Neural progenitor cell (in vitro differentiated cells): ENCODE results near the gene CGN. TPM values are rescaled to one million over a fixed set of nuclear protein-coding genes. Genes with fewer than 3 reads are reported as not detected.

Source experiments
- DNase-seq: peaks from one replicate; pipeline ENCODE4 v3.0.0-alpha.2; 2016; ENCODE audit warnings: low spot score
- H2AFZ ChIP-seq: fragments of 200-600 bp; sonication (generic); replicated peaks from 2 replicates; pipeline ENCODE4 v1.6.1; 2016; ENCODE audit warnings: antibody characterized with exemption
- H3F3A ChIP-seq: fragments of 200-600 bp; sonication (generic); 2 replicates; pipeline ENCODE4 v1.6.1; 2016; ENCODE audit warnings: antibody characterized with exemption, low read depth
- H3K27ac ChIP-seq: fragments of 200-600 bp; sonication (generic); 2 replicates; pipeline ENCODE4 v1.5.1; 2016; ENCODE audit warnings: mild to moderate bottlenecking
- H3K27me3 ChIP-seq: fragments of 200-600 bp; sonication (generic); 2 replicates; pipeline ENCODE4 v1.6.1; 2016; ENCODE audit warnings: mild to moderate bottlenecking, moderate library complexity
- H3K36me3 ChIP-seq: fragments of 200-600 bp; sonication (generic); 2 replicates; pipeline ENCODE4 v1.5.1; 2016
- H3K4me1 ChIP-seq: fragments of 200-600 bp; sonication (generic); 2 replicates; pipeline ENCODE4 v1.6.1; 2016; ENCODE audit warnings: mixed run types
- H3K4me2 ChIP-seq: fragments of 200-600 bp; sonication (generic); 2 replicates; pipeline ENCODE4 v1.6.1; 2016
- H3K4me3 ChIP-seq: fragments of 200-600 bp; sonication (generic); 2 replicates; pipeline ENCODE4 v1.5.1; 2016
- H3K79me2 ChIP-seq: fragments of 200-600 bp; sonication (generic); 2 replicates; pipeline ENCODE4 v1.6.1; 2016; ENCODE audit warnings: low read depth
- H3K9ac ChIP-seq: fragments of 200-600 bp; sonication (generic); 2 replicates; pipeline ENCODE4 v1.6.1; 2016
- H3K9me3 ChIP-seq: fragments of 200-600 bp; sonication (generic); 2 replicates; pipeline ENCODE4 v1.5.1; 2016; ENCODE audit warnings: low read depth
- H4K20me1 ChIP-seq: fragments of 200-600 bp; sonication (generic); 2 replicates; pipeline ENCODE4 v1.6.1; 2016; ENCODE audit warnings: low read depth
- H3K27ac Mint-ChIP-seq: 3 replicates; pipeline ENCODE4 v1.8.0; 2021; ENCODE audit warnings: mixed read lengths
- H3K27me3 Mint-ChIP-seq: 2 replicates; pipeline ENCODE4 v1.8.0; 2022; ENCODE audit warnings: low read depth, mild to moderate bottlenecking, inconsistent platforms, moderate library complexity, mixed read lengths; ENCODE audit not compliant: insufficient read depth
- H3K36me3 Mint-ChIP-seq: 3 replicates; pipeline ENCODE4 v1.8.0; 2021; ENCODE audit warnings: mixed read lengths
- H3K4me1 Mint-ChIP-seq: 3 replicates; pipeline ENCODE4 v1.8.0; 2021; ENCODE audit warnings: mixed read lengths
- H3K4me3 Mint-ChIP-seq: 3 replicates; pipeline ENCODE4 v1.8.0; 2021; ENCODE audit warnings: mild to moderate bottlenecking, moderate library complexity, mixed read lengths
- H3K9me3 Mint-ChIP-seq: 3 replicates; pipeline ENCODE4 v1.8.0; 2020; ENCODE audit warnings: mixed read lengths
- EZH2 ChIP-seq: fragments of 200-600 bp; sonication (generic); IDR thresholded peaks from 2 replicates; pipeline ENCODE4 v1.6.1; 2017; ENCODE audit warnings: antibody characterized with exemption, mild to moderate bottlenecking, moderate library complexity
- EZH2phosphoT487 ChIP-seq: fragments of 200-600 bp; sonication (generic); IDR thresholded peaks from 2 replicates; pipeline ENCODE4 v1.6.1; 2017; ENCODE audit warnings: antibody characterized with exemption
- total RNA-seq: library from RNA; depleted of rRNA; stranded (reverse); fragments of >200 nt; gene quantifications from 2 replicates; pipeline ENCODE4 v1.2.3, GENCODE V29; 2015; ENCODE audit warnings: low replicate concordance
- TF ChIP-seq, protein P1 (sequence below): fragments of 200-600 bp; sonication (generic); IDR thresholded peaks from 2 replicates; pipeline ENCODE4 v1.5.1; 2017; ENCODE audit warnings: antibody characterized with exemption, mild to moderate bottlenecking

CGN gene
- total RNA-seq, 1 donor from 2014 or later: 5.4 TPM

- Histone ChIP-seq H3F3A (no peaks in the 10 kb centered on the region), H3K9me3 (no peaks in the 10 kb centered on the region), H3K4me1 (peaks cover 4% of the 10 kb centered on the region), H3K9ac (no peak overlapping the region), H2AFZ (no peak overlapping the region), H3K4me3 (no peak overlapping the region), H3K27ac (no peak overlapping the region), H4K20me1 (no peaks in the 10 kb centered on the region), H3K79me2 (no peaks in the 10 kb centered on the region), H3K27me3 (no peaks in the 10 kb centered on the region), H3K36me3 (no peaks in the 10 kb centered on the region), H3K4me2 (no peak overlapping the region)
- no peak overlapping the region for H3K27ac Mint-ChIP-seq
- H3K4me1 Mint-ChIP-seq: peaks cover 5% of the 10 kb centered on the region
- TF ChIP-seq EZH2phosphoT487 (no peak), EZH2 (no peak)
- TF ChIP-seq, protein P1, sequence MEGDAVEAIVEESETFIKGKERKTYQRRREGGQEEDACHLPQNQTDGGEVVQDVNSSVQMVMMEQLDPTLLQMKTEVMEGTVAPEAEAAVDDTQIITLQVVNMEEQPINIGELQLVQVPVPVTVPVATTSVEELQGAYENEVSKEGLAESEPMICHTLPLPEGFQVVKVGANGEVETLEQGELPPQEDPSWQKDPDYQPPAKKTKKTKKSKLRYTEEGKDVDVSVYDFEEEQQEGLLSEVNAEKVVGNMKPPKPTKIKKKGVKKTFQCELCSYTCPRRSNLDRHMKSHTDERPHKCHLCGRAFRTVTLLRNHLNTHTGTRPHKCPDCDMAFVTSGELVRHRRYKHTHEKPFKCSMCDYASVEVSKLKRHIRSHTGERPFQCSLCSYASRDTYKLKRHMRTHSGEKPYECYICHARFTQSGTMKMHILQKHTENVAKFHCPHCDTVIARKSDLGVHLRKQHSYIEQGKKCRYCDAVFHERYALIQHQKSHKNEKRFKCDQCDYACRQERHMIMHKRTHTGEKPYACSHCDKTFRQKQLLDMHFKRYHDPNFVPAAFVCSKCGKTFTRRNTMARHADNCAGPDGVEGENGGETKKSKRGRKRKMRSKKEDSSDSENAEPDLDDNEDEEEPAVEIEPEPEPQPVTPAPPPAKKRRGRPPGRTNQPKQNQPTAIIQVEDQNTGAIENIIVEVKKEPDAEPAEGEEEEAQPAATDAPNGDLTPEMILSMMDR: no peak
- no peak for DNase-seq
- no peaks in the 10 kb centered on the region for H3K9me3 Mint-ChIP-seq
- H3K36me3 Mint-ChIP-seq: peaks cover 5% of the 10 kb centered on the region
- H3K4me3 Mint-ChIP-seq: no peak overlapping the region
- peaks cover 2% of the 10 kb centered on the region for H3K27me3 Mint-ChIP-seq
These were observed 70.7 kb downstream of the CGN start for GRCh38 chr1:151581921-151582320.

- Mint-ChIP-seq H3K9me3 (no peaks in the 10 kb centered on the region), H3K27ac (no peak overlapping the region), H3K36me3 (peaks cover 5% of the 10 kb centered on the region), H3K4me1 (peaks cover 5% of the 10 kb centered on the region), H3K27me3 (peaks cover 2% of the 10 kb centered on the region), H3K4me3 (no peak overlapping the region)
- no peak for DNase-seq
- Histone ChIP-seq H3K79me2 (no peaks in the 10 kb centered on the region), H3K36me3 (no peaks in the 10 kb centered on the region), H3K4me1 (peaks cover 9% of the 10 kb centered on the region), H3F3A (no peaks in the 10 kb centered on the region), H3K27me3 (no peaks in the 10 kb centered on the region), H2AFZ (no peak overlapping the region), H3K4me3 (no peak overlapping the region), H3K27ac (no peak overlapping the region), H3K9me3 (no peaks in the 10 kb centered on the region), H4K20me1 (no peaks in the 10 kb centered on the region), H3K4me2 (no peak overlapping the region), H3K9ac (no peak overlapping the region)
- TF ChIP-seq EZH2phosphoT487 (no peak), EZH2 (no peak)
- TF ChIP-seq, protein P1: no peak
These were observed 72.6 kb downstream of the CGN start for GRCh38 chr1:151583796-151584195.

GRCh38 chr1:151584278-151584677, 73.1 kb downstream of the CGN start:
- TF ChIP-seq, protein P1: no peak
- TF ChIP-seq EZH2phosphoT487 (no peak), EZH2 (no peak)
- no peak for DNase-seq
- H3K4me3 ChIP-seq: no peak overlapping the region
- no peak overlapping the region for H3K9ac ChIP-seq
- H3K9me3 ChIP-seq: no peaks in the 10 kb centered on the region
- H3K9me3 Mint-ChIP-seq: no peaks in the 10 kb centered on the region
- no peaks in the 10 kb centered on the region for H4K20me1 ChIP-seq
- H3K4me1 Mint-ChIP-seq: peaks cover 5% of the 10 kb centered on the region
- H3K4me1 ChIP-seq: peaks cover 9% of the 10 kb centered on the region
- no peaks in the 10 kb centered on the region for H3K27me3 ChIP-seq
- H3F3A ChIP-seq: no peaks in the 10 kb centered on the region
- peaks cover 5% of the 10 kb centered on the region for H3K36me3 Mint-ChIP-seq
- H3K4me3 Mint-ChIP-seq: no peak overlapping the region
- no peak overlapping the region for H3K27ac Mint-ChIP-seq
- H3K36me3 ChIP-seq: no peaks in the 10 kb centered on the region
- H3K4me2 ChIP-seq: no peak overlapping the region
- peaks cover 2% of the 10 kb centered on the region for H3K27me3 Mint-ChIP-seq
- no peak overlapping the region for H2AFZ ChIP-seq
- H3K79me2 ChIP-seq: no peaks in the 10 kb centered on the region
- H3K27ac ChIP-seq: no peak overlapping the region
